ELR (cell line): ENCODE results near the gene TIGD2.

Experiments
- DNase-seq: peaks from one replicate; pipeline ENCODE4 v3.0.0-alpha.2; 2015; ENCODE audit warnings: low read depth

TIGD2 gene

GRCh38 chr4:89110986-89111832 lies at the start of gene TIGD2:
TIGD2 (plus strand) TSS chr4:89111533; CDS start chr4:89112975, 1,442 bp downstream.
- DNase-seq = peak; percentile 87

DNA sequence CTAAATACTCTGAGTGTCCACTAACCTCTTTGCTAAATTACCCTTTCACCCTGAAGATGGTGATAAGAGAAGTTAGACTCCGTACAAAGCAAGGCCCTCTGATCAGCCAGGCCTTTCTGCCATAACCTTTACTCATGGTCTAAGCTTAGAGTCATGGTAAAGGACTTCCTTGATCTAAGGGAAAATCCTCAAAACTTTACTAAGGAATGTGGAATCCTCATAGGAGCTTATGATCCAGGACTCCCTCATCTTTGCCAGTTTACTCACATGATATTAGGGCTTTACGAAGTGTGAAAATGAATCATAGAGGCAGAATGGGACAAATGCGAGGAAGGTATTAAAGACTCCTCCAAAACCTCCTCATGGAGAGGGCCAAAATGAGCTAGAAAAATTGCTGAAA lies 46.5 kb upstream of the TIGD2 start:
- peak; percentile 15 for DNase-seq

- no peak for DNase-seq
These were observed 43.9 kb upstream of the TIGD2 start for GRCh38 chr4:89067417-89067816.

DNA sequence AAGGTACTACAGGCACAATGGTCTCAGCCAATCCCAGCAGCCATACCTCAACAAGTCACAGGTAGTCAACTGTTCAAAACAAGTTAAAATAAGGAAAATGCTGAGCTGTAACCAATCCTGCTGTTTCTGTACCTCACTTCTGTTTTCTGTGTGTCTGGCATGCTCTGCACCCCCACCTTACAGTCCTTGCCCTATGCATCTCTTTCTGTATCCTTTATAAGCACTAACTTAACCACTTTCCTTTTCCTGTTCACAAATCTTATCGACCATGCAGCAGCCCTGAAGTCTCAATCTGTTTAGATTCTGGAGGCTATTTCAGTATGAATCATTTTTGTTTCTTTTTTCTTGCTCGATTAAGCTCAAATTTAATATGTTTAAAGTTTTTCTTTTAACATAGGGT lies 41.9 kb upstream of the TIGD2 start:
- no peak for DNase-seq

GRCh38 chr4:89070041-89070440 lies 41.3 kb upstream of the TIGD2 start:
- no peak for DNase-seq

DNA sequence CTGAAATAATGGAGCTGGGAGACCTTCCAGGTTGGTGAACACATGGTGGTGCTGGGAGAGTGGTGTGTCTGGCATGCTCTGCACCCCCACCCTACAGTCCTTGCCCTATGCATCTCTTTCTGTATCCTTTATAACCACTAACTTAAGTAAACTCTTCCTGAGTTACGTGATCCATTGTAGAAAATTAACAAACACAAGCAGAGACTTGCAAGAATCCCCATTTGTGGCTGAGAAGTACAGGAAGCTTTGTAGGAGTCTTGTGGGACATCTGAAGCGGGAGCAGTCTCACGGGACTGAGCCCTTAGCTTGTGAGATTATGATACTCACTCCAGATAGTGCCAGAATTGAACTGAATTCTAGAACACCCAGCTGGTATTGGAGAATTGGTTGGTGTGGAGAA lies 40.0 kb upstream of the TIGD2 start:
- no peak for DNase-seq

- DNase-seq = no peak
These were observed 38.4 kb upstream of the TIGD2 start for GRCh38 chr4:89072921-89073320.

- peak; percentile 13 for DNase-seq
These were observed 33.6 kb upstream of the TIGD2 start for GRCh38 chr4:89077761-89078160.

DNA sequence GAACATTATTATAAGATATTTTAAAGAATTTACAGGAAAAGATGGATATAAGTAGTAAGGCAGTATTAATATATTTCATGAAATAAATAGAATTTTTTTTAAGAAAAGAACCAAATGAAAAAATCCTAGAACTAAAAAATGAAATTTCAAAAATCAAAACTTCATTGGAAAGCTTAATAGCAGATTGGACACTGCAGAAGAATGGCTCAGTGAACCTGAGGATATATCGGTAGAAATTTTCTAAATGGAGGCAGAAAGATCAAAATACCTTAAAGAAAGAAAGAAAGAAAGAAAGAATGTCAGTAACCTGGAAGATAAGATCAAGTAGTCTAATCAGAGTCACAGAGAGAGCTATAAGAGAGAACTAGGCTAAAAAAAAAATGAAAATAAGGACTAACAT lies 33.0 kb upstream of the TIGD2 start:
- DNase-seq = no peak

- no peak for DNase-seq
These were observed 12.3 kb upstream of the TIGD2 start for GRCh38 chr4:89099034-89099433.

- no peak for DNase-seq
These were observed 11.9 kb upstream of the TIGD2 start for GRCh38 chr4:89099471-89099870.

DNA sequence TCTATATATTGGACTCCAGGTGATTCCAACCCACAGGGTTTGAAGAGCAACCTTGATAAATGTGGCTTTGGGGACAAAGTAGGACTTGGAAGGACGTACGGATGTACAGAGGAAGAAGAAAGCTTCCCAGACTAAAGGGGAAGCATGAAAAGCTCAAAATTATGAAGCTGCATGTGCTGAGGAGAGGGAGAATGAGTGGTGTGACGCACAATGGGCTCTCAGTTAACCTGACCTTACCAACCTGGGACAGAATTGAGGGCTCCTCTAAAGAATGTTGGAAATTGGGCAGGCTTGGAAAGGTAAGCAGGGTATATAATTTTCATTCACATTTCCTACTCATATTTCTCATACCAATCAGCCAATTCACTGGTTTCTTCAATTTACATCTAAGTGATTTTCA lies 10.5 kb upstream of the TIGD2 start:
- DNase-seq = no peak

DNA sequence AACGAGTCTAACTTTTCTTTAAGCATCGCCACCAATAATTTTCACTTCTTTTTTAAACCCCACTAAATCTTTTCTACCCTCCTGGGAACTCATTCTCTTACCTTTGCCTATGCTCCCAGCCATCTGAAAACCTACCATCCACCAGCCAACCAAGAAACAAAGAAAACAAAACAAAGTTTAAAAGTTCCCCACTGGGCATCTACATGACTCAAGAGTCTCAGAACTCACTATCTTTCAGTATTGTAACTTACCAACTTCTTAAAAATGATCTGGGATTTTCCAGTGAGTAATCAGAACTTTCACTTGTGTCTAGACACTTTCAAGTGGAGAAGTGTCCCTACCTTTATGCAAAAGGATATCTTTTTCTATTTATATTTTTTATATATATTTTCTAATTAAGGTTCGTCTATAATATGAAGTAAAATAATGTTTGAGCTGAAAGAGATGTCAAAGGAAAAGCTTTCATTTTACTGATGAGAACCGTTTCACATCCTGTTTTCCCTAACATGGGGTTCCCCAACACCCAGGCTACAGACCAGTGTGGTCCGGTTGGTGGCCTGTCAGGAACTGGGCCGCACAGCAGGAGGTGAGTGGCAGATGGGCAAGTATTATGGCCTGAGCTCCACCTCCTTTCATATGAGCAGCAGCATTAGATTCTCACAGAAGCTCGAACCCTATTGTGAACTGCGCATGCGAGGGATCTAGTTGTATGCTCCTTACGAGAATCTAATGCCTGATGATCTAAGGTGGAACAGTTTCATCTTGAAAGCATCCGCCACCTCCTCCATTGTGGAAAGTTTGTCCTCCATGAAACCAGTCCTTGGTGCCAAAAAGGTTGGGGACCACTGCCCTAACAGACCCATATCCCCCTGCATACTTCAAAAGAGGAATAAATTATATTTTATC lies 9.8 kb upstream of the TIGD2 start:
- DNase-seq = no peak

GRCh38 chr4:89105726-89106125 lies 5.6 kb upstream of the TIGD2 start:
- DNase-seq = no peak

DNA sequence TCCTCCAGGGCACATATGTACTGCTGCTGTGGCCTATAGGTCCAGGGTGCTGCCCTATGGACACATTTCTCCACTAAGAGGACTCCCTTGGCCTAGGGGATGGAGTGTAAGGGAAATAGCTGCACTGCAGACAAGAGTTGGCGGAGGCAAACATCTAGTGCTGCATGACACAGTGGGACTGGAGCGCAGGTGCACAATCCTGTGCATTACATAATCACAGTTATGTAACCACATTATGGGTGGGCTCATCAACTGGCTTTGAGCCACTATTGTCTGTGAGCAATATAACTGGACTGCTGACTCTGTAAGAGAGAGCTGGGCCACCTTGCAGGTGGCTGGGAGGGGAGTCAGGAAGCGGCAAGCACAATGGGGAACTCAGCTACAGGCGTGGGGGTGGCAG lies 3.2 kb upstream of the TIGD2 start:
- no peak for DNase-seq

GRCh38 chr4:89109841-89110540 lies 1.3 kb upstream of the TIGD2 start:
- DNase-seq = no peak

GRCh38 chr4:89110541-89110985 lies 770 bp upstream of the TIGD2 start:
- no peak for DNase-seq

DNA sequence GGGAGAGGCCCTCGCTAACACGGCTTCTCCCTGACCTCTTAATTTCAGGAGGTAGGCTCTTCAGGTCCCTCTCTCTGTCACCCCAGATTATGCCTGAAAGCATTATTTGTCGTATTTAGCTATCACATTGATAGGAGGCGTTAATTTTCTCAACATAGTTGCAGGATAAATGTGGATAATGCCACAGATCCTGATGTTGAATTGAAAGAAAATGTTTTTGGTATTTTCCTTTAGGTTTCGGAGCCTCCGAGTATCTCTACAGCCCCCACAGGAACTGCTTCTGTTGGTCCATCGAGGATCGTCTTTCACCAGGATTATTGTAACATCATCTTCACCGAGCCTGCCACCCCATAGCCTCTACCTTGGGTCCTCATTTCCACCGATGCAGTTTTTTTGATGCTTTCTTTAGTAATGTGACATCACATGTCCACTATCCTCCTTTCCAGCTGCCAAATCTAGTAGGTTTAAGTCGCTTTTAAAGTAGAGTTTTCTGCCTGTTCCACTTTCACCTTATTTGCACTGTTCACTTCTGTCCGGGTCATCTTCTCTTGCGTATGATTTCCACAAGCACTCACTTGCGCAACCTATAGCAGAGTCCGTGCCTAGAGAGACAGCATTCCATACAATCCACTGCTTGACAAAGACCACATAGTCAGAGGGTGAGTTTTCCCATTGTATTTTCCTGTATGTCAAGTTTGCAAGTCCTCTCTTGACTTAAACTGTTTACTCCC lies 665 bp downstream of the TIGD2 start:
- peak; percentile 83 for DNase-seq

DNA sequence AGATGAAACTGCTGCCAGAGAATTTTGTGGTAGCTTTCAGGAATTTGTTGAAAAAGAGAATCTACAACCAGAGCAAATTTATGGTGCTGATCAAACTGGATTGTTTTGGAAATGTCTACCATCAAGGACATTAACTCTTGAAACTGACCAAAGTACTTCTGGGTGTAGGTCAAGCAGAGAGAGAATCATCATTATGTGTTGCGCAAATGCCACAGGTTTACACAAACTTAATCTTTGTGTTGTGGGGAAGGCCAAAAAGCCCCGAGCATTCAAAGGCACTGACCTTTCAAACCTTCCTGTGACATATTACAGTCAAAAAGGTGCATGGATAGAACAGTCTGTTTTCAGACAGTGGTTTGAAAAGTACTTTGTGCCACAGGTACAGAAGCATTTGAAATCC lies 2.1 kb downstream of the TIGD2 start:
- DNase-seq = no peak

GRCh38 chr4:89114100-89114499 lies 2.8 kb downstream of the TIGD2 start:
- no peak for DNase-seq

DNA sequence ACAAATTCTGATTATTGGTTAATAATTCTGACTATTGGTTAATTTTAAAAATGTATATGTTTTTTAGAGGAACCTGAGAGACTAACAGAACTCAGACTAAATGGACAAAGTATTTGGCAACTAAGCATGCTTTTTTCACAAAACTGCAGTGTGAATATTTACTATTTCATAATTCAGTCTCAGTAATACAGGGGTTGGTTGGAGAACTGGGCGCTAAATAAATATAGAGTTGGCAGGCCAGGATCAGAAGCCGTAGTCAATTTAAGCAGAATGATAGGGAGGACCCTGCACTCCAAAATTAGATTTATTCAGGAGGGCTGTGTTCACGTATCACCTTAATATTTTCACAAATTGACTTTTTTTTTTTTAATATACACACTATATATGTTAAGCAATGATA lies 5.8 kb downstream of the TIGD2 start:
- DNase-seq = no peak

- peak; percentile 19 for DNase-seq
These were observed 7.8 kb downstream of the TIGD2 start for GRCh38 chr4:89119166-89119565.
